HCT116 (cell line): ENCODE results near the gene PIGC. TPM values are rescaled to one million over a fixed set of nuclear protein-coding genes. Genes with fewer than 3 reads are reported as not detected.

Experiments used
- ATAC-seq: fragments of 200-7000 bp; cut with Tn5 transposase; 2 replicates; pipeline ENCODE4 v1.9.1; 2020; ENCODE audit warnings: mild to moderate bottlenecking, moderate library complexity
- BruUV-seq: library from RNA; stranded (reverse); fragments of 400-500 nt; replicated peaks from 2 replicates; lab custom pipeline; 2021; lab: Mats Ljungman, UMichigan
- CTCF ChIA-PET: fragments of 300-600 bp; sonication (Branson Sonifier 250); formaldehyde crosslinking; loops from one replicate; lab custom pipeline; 2021; ENCODE audit warnings: antibody characterized with exemption; lab: Charles Lee
- POLR2A ChIA-PET: fragments of 300-600, 350-600 bp; sonication (Branson Sonifier 250); formaldehyde crosslinking; loops from one replicate; lab custom pipeline; 2021; ENCODE audit warnings: antibody characterized with exemption; lab: Charles Lee
- RAD21 ChIA-PET, 2 experiments: fragments of 300-600 bp; sonication (Branson Sonifier 250); formaldehyde crosslinking; loops; one replicate each; lab custom pipeline; 2023; ENCODE audit warnings: low total read pairs in 2 of 2; ENCODE audit not compliant: uncharacterized antibody in 2 of 2, unreplicated experiment in 2 of 2, low non-redundant PET in 1 of 2; lab: Charles Lee
- DNase-seq: peaks from one replicate; pipeline ENCODE4 v3.0.0-alpha.2; 2010; ENCODE audit warnings: low read depth, low spot score
- H2AFZ ChIP-seq: fragments of 200-600 bp; shearing (Covaris generic), sonication (generic); 2 replicates; pipeline ENCODE4 v1.6.1; 2017; ENCODE audit warnings: low read depth, mixed run types, mixed read lengths, antibody characterized with exemption, low read length; ENCODE audit not compliant: poor library complexity, severe bottlenecking
- H3K27ac ChIP-seq: 2 replicates; pipeline ENCODE4 v1.5.1; 2012; ENCODE audit warnings: low read depth, low read length
- H3K27me3 ChIP-seq: fragments of 200-600 bp; sonication (generic); 2 replicates; pipeline ENCODE4 v1.6.1; 2016; ENCODE audit warnings: mixed run types, low read length, mixed read lengths; ENCODE audit not compliant: insufficient read depth
- H3K36me3 ChIP-seq, 2 experiments: fragments of 200-500 bp in 1 of 2; fragments of 200-600 bp in 1 of 2; sonication (Bioruptor generic) in 1 of 2; sonication (generic) in 1 of 2; 2 replicates each; pipeline versions ENCODE4 v1.5.1 to v1.6.1; 2014 to 2016; ENCODE audit warnings: low read length in 2 of 2, inconsistent platforms in 1 of 2, mixed read lengths in 1 of 2, mixed run types in 1 of 2; ENCODE audit not compliant: insufficient read depth in 2 of 2, control insufficient read depth in 1 of 2
- H3K4me1 ChIP-seq, 2 experiments: fragments of 200-600 bp in 1 of 2; sonication (generic) in 1 of 2; 2 replicates each; pipeline versions ENCODE4 v1.5.1 to v1.6.1; 2012 to 2017; ENCODE audit warnings: low read length in 2 of 2, inconsistent platforms in 1 of 2, mild to moderate bottlenecking in 1 of 2, mixed read lengths in 1 of 2, mixed run types in 1 of 2, moderate library complexity in 1 of 2; ENCODE audit not compliant: insufficient read depth in 2 of 2, control insufficient read depth in 1 of 2
- H3K4me2 ChIP-seq: fragments of 200-600 bp; sonication (generic); 2 replicates; pipeline ENCODE4 v1.6.1; 2017; ENCODE audit warnings: mixed run types, low read length, mixed read lengths
- H3K4me3 ChIP-seq, 2 experiments: fragments of 200-600 bp in 1 of 2; sonication (generic) in 1 of 2; replicated peaks in 1 of 2; 2 replicates each; pipeline ENCODE4 v1.5.1; 2011 to 2016; ENCODE audit warnings: low read length in 2 of 2, control low read depth in 1 of 2, low read depth in 1 of 2, mild to moderate bottlenecking in 1 of 2, mixed read lengths in 1 of 2, mixed run types in 1 of 2
- H3K79me2 ChIP-seq: fragments of 200-600 bp; sonication (generic); 2 replicates; pipeline ENCODE4 v1.6.1; 2017; ENCODE audit warnings: mild to moderate bottlenecking, mixed run types, low read length, moderate library complexity, mixed read lengths; ENCODE audit not compliant: insufficient read depth
- H3K9ac ChIP-seq: fragments of 200-600 bp; sonication (generic); 2 replicates; pipeline ENCODE4 v1.6.1; 2016; ENCODE audit warnings: low read length, mixed read lengths
- H3K9me2 ChIP-seq: fragments of 200-600 bp; sonication (generic), shearing (Covaris generic); 2 replicates; pipeline ENCODE4 v1.6.1; 2017; ENCODE audit warnings: mixed run types, mild to moderate bottlenecking, moderate library complexity; ENCODE audit not compliant: insufficient read depth
- H3K9me3 ChIP-seq, 2 experiments: fragments of 200-500 bp in 1 of 2; fragments of 200-600 bp in 1 of 2; sonication (Bioruptor generic) in 1 of 2; sonication (generic) in 1 of 2; 2 replicates each; pipeline ENCODE4 v1.6.1; 2014 to 2017; ENCODE audit warnings: low read length in 2 of 2, mixed read lengths in 2 of 2, inconsistent platforms in 1 of 2, low read depth in 1 of 2, mild to moderate bottlenecking in 1 of 2, mixed run types in 1 of 2, moderate library complexity in 1 of 2; ENCODE audit not compliant: control insufficient read depth in 1 of 2, insufficient read depth in 1 of 2
- H4K20me1 ChIP-seq: fragments of 200-600 bp; sonication (generic), shearing (Covaris generic); 2 replicates; pipeline ENCODE4 v1.6.1; 2017; ENCODE audit warnings: mixed run types, mild to moderate bottlenecking, moderate library complexity; ENCODE audit not compliant: insufficient read depth
- ATF3 ChIP-seq: IDR thresholded peaks from 2 replicates; pipeline ENCODE4 v1.6.1; 2012
- CBX3 ChIP-seq: IDR thresholded peaks from 2 replicates; pipeline ENCODE4 v1.6.1; 2012; ENCODE audit warnings: low read depth
- CEBPB ChIP-seq: IDR thresholded peaks from 2 replicates; pipeline ENCODE4 v1.6.1; 2012; ENCODE audit warnings: low read depth
- ELF1 ChIP-seq: IDR thresholded peaks from 2 replicates; pipeline ENCODE4 v1.6.1; 2012; ENCODE audit warnings: low read depth, borderline replicate concordance
- EZH2 ChIP-seq: fragments of 200-600 bp; sonication (generic); IDR thresholded peaks from 2 replicates; pipeline ENCODE4 v1.6.1; 2017; ENCODE audit warnings: antibody characterized with exemption, mixed run types
- EZH2phosphoT487 ChIP-seq: fragments of 200-600 bp; IDR thresholded peaks from 2 replicates; pipeline ENCODE4 v1.6.1; 2018; ENCODE audit warnings: antibody characterized with exemption, borderline replicate concordance
- FOSL1 ChIP-seq: IDR thresholded peaks from 2 replicates; pipeline ENCODE4 v1.6.1; 2012; ENCODE audit warnings: low read depth
- MAX ChIP-seq: IDR thresholded peaks from 2 replicates; pipeline ENCODE4 v1.6.1; 2012
- POLR2A ChIP-seq: IDR thresholded peaks from 2 replicates; pipeline ENCODE4 v1.7.0; 2011; ENCODE audit warnings: borderline replicate concordance; ENCODE audit not compliant: insufficient read depth, insufficient read length; ENCODE audit errors: extremely low read depth
- RAD21 ChIP-seq: IDR thresholded peaks from 2 replicates; pipeline ENCODE4 v1.6.1; 2012; ENCODE audit warnings: low read depth, mild to moderate bottlenecking
- SP1 ChIP-seq: IDR thresholded peaks from 2 replicates; pipeline ENCODE4 v1.6.1; 2012; ENCODE audit warnings: low read depth
- SRF ChIP-seq: IDR thresholded peaks from 2 replicates; pipeline ENCODE4 v1.6.1; 2012; ENCODE audit warnings: low read depth
- TCF7L2 ChIP-seq: IDR thresholded peaks from 2 replicates; pipeline ENCODE4 v1.7.0; 2011; ENCODE audit warnings: borderline replicate concordance, inconsistent platforms; ENCODE audit not compliant: insufficient read depth, insufficient read length; ENCODE audit errors: extremely low read depth
- ZBTB33 ChIP-seq: IDR thresholded peaks from 2 replicates; pipeline ENCODE4 v1.6.1; 2011; ENCODE audit warnings: mild to moderate bottlenecking, low read length, moderate library complexity; ENCODE audit not compliant: insufficient replicate concordance; ENCODE audit errors: extremely low read depth
- ZFX ChIP-seq: fragments of 450-650 bp; IDR thresholded peaks from 2 replicates; pipeline ENCODE4 v1.6.1; 2017
- ZNF274 ChIP-seq: fragments of 200-500 bp; sonication (Bioruptor generic); IDR thresholded peaks from 2 replicates; pipeline ENCODE4 v1.6.1; 2014; ENCODE audit warnings: mild to moderate bottlenecking, low read depth, low read length, inconsistent platforms
- intact Hi-C: fragments of 100-400 bp; cut with micrococcal nuclease; formaldehyde crosslinking; loops from 2 replicates; pipeline ENCODE4 v1.10.0; 2022
- total RNA-seq: library from RNA; stranded (reverse); gene quantifications from one replicate; pipeline ENCODE4 v1.2.1, GENCODE V29; 2021; ENCODE audit not compliant: unreplicated experiment

Gene PIGC
- total RNA-seq, 1 experiment from 2014 or later = 11.9 TPM

- no peak for TF ChIP-seq POLR2A
- no peak for TF ChIP-seq CBX3
- TF ChIP-seq ZNF274 = no peak
- no peak for TF ChIP-seq ZBTB33
- no peak for TF ChIP-seq TCF7L2
- no peak for TF ChIP-seq ATF3
- no peak for TF ChIP-seq RAD21
- TF ChIP-seq CEBPB = no peak
- no peak for TF ChIP-seq SRF
- TF ChIP-seq EZH2 = no peak
- TF ChIP-seq EZH2phosphoT487 = no peak
- no peak for TF ChIP-seq FOSL1
- TF ChIP-seq ZFX = no peak
- no peak for TF ChIP-seq MAX
- no peak for TF ChIP-seq SP1
- TF ChIP-seq ELF1 = no peak
- H3K27me3 ChIP-seq = no peaks in the 10 kb centered on the region
- BruUV-seq = no TSS peak
- no peak overlapping the region for H3K9ac ChIP-seq
- no peaks in the 10 kb centered on the region for H3K9me3 ChIP-seq
- peaks cover 5 to 13% of the 10 kb centered on the region in 2 experiments; a peak in 3 of 4 replicates for H3K4me1 ChIP-seq
- no peak overlapping the region for H2AFZ ChIP-seq
- no peak overlapping the region for H3K4me3 ChIP-seq
- no peaks in the 10 kb centered on the region for H3K36me3 ChIP-seq
- H3K79me2 ChIP-seq = no peaks in the 10 kb centered on the region
- no peaks in the 10 kb centered on the region for H3K9me2 ChIP-seq
- no peak for ATAC-seq
- CTCF ChIA-PET = no interaction called here
- no peaks in the 10 kb centered on the region for H4K20me1 ChIP-seq
- no peak for DNase-seq
- intact Hi-C loops = no loop called here
- POLR2A ChIA-PET = no interaction called here
- no peak overlapping the region for H3K27ac ChIP-seq
- RAD21 ChIA-PET = no interaction called here
- no peak overlapping the region for H3K4me2 ChIP-seq
Observed at GRCh38 chr1:172486805-172487454, 43.1 kb upstream of the PIGC start.
